HG03460 (cell line): ENCODE measurements around the gene CR2.
"Not testable (repeated sequence)": the region's sequence is repeated elsewhere in the genome, so short reads cannot be mapped to it uniquely, and the experiment has no call there.

ENCODE experiments used
- ATAC-seq: cut with Tn5 transposase; IDR thresholded peaks from one replicate; pipeline ENCODE4 v1.9.1; 2021; ENCODE audit not compliant: unreplicated experiment

Gene CR2

DNA sequence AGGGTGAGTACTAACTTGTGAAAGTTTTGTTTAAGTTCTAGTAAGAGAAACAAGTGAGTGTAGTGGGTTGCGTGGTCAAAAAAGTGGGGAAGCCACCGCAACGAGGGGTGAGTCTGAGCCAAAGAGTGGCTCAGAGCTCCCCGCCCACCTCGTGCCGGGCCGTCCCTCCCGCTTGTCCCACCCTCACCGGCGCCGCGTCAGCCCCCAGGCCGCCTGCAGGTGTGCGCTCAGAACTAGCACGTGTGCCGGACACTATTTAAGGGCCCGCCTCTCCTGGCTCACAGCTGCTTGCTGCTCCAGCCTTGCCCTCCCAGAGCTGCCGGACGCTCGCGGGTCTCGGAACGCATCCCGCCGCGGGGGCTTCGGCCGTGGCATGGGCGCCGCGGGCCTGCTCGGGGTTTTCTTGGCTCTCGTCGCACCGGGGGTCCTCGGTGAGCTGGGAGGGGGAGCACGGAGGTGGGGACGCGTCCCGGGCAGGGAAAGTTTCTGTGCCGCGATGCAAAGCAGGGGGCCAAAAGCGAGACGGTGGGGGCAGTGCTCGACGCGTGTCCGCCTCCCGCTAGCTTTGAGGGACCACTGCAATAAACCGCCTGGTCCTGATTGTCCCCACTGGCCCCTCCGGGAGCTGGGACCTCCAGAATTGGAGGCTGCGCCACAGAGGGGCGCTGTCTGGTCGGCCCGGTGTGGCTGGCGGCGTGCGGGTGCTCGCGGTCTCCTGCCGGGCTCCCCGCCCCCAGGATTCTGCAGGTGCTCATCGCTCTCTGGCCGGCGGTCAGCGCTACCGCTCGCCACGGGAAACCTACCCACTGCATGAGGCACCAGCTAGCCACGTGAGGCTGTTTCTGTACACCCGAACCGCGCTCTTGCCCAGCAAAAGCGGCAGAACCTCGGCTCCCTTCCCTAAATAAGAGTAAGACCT lies at the start of gene CR2:
TSS of gene CR2 (plus strand) at position 283 of the 919 bp plus-strand sequence. CDS start at position 374, 91 bp downstream.
- peak; percentile 78 for ATAC-seq

DNA sequence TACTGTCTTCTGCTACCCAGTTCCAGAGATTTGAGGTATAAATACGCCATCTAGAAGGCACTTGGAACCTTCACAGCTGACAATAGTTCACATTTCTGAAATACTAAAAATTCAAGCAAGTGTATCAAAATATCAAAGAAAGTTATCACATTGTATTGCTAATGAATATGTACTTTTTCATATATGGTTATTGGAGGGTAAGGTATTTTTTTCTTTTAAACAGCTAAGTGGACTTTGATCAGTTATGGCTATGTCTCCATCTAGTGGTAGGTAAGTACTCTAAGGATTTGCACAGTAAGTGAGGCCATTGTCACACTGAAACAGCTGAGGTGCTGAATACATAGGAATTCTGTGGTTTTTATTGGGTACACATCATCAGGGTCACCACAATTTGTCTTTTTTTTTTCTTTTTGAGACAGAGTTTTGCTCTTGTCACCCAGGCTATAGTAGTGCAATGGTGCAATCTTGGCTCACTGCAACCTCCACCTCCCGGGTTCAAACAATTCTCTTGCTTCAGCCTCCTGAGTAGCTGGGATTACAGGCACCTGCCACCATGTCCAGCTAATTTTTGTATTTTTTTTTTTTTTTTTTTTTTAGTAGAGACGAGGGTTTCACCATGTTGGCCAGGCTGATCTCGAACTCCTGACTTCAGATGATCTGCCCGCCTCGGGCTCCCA lies 49.1 kb upstream of the CR2 start:
- ATAC-seq, result no peak

DNA sequence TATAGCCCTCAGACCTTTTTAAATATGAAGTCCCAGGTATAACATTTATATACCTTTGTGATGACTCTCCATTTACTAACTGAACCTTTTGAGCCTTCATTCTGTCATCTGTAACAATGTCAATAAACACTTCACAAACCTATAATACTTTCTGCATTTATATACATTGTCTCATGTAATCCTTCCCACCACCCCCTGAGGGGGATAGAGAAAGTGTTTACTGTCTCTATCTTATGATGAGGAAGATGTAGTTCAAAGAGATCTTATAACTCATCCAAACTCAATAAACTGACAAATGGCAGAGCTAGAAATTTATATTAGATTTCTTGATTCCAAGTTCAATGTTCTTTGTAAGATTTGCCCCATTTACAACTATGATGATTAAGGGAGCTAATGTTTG lies 48.3 kb upstream of the CR2 start:
- ATAC-seq, result no peak

DNA sequence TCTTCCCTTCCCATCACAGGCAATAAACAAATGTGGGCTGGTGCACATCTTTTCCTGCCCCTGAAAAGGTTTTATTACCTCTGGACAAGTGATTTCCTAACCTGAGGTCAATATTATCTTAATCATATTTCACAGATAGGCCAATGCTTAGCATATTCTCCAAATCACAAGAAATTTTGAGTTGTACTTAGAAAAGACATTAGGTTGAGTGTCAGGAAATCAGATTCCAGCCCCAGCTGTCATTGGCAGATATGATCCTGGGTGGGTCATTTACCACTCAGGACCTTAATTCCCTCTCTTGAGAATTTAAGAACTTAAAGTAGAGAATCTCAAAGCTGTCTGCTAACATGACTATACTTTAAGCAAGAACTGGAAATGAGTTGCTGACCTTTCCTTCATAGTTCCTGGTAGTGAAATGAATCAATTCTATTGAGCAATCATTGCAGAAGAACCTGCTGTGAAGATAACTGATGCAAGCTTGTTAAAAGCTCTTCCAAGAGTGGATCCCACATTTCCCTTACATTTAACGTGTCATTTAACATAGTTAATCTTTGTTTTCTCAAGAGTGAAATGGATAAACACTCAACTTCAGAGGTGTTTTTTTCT lies 46.4 kb upstream of the CR2 start:
- no peak for ATAC-seq

DNA sequence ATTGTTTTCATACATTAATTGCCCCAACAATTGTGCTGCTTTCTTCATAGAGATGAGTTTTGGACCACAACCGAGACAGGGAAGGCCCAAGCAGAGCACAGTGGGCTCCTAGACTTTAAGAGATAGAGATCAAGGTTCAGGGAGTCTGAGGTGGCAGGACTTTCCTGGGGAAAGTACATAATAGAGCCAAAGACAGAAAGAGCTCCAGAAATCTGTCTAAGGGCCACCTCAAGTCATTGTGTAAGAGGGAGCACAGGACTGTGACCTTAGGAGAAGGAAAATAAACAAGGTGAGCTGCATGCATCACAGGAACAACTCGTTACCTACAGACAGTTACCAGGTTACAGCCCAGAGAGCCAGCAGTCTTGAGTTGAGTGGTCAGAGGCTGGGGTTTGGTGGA lies 41.3 kb upstream of the CR2 start:
- no peak for ATAC-seq

DNA sequence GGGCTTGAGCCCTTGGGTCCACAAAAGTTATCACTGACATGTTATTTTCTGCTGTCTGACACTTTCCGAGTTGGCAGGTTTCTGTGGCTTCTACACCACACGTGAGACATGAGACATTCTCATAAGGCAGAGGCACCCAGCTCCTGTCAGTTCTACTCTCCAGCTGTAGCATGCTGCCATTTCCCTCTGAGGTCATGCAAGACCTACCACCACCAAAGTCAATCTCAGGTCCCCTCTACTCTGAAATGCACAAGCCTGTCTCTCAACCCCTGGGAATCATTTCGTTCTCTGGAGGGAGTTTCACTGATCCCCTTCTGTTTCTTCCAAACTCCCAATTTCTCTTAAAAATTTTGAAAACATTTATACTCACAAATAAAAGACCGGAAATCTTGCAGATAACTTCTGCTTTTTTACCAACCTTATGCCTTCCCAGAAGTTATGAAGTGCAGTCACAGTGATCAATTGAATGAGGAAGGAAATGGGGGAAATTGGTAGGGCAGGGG lies 39.5 kb upstream of the CR2 start:
- peak; percentile 83 for ATAC-seq

DNA sequence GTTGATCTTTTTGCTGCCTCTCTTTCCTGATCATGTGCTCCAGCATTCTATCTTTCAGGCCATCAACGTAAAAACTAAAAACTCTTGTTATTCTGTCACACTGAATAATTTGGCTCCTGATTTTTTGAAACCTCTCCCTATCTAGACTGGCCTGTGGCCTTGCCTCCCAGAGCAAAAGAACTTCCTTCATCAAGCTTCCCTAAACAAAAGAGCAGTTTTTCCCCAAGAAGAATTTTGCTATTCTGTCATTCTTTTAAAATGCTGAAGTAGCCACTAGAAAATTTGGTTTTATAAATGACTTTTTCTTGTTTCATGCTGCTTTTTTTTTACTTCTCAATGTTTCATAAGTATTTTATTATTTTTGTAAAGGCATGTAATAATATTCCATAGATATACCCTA lies 37.1 kb upstream of the CR2 start:
- no peak for ATAC-seq

DNA sequence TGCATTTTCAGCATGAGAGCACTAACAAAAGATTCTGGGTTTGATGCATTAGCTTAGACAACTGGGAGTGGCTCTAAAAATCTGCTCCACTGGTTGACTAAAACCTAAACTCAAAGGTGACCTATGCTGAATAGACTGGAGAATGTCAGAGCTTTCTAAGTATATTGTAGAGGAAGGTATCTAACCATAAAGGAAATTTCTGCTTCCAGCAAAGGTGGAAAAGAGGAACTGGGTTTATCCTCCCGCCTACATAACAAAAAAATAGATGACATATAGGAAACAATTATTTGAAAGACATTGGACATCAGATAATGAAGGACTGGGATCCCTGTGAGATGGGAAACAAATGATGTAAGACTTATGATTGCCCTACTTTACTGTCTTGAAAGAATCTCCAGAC lies 35.8 kb upstream of the CR2 start:
- no peak for ATAC-seq

DNA sequence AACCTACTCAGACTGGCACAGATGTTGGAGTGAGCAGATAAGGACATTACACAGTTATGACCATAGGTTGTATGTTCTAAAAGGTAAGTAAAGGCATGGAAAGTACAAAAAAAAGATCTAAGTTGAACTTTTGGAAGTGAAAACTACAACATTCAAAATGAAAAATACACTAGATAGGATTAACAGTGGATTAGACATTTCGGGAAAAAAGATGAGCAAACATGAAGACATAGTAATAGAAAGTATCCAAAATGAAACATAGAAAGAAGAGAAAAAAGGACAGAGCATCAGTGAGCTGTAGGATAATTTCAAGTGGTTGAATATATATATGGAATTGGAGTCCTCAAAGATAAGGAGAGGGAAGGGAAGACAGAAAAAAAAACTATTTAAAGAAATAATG lies 34.0 kb upstream of the CR2 start:
- no peak for ATAC-seq

DNA sequence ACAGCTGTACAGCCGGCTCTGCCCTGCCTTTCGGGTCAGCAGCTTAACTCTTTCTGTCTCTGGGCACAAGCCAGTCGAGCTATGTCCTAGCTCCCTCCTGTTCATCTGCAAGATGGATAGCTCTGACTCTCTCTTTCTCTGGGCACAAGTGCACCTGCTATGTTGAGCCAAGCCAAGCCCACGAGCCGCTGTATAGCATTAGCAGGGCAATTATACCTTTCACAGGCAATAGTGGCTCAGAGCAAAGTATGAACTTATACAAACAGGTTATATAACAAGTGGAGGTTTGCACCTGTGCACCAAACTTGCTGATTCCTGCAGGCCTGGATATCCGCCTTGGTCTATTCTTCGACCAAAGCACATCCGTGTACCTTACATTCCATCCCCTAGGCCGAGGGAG lies 33.0 kb upstream of the CR2 start:
- no peak for ATAC-seq

DNA sequence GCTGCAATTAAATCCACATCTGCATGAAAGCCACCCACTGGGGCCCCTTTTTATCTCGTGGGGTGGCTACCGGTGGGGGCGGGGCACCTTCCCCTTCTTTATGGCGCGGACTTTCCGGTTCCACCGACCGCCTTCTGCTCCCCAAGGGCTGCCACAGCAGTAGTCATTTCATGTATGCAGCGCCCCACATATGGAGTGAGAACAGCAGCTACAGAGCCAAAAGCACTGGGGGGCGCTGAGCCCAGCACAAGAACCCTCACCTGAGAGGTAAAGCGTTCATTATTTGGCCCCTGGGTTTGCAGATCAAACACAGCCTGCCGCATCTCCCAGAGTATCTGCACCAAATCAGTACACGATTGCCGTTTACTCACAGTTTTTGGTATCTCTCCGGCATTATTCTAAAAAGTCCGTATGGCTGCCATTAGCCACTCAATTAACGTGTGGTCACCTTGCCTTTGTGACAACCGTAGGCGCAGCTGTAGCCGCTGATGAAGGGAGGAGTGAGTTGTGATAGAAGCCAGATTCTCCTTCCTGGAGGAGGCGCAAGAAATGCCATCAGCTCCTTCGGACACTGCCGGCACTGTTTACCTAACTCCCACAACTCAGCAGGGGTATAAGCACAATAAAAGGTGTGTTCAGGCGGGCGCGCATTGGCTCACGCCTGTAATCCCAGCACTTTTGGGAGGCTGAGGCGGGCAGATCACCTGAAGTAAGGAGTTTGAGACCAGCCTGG lies 30.4 kb upstream of the CR2 start:
- no peak for ATAC-seq

DNA sequence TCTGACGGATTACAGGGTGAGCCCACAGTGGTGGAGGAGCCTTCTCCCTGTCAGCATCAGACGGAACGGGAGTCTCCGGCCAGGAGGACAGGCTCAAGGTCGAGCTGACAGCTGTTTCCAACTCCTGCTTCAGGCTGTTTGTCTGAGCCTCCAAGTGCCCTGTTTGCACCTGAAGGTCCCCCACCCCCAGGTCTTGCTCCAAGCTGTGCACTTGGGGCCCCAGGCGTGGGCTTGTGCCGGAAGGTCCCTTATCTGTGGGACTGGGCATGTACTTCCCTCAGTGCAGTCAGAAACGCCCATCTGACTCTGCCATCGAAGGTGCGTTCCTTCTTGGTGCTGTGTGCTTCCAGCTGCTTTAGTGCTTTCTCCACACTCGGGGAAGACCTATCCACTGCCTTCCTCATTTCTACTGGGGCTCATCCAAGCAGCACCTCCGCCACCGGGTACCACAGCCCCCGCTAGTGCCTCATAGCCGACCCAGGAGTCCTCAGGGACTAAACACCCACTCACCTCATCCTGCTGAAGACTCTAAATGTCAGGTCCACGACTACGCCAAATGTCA lies 29.5 kb upstream of the CR2 start:
- ATAC-seq, result no peak

DNA sequence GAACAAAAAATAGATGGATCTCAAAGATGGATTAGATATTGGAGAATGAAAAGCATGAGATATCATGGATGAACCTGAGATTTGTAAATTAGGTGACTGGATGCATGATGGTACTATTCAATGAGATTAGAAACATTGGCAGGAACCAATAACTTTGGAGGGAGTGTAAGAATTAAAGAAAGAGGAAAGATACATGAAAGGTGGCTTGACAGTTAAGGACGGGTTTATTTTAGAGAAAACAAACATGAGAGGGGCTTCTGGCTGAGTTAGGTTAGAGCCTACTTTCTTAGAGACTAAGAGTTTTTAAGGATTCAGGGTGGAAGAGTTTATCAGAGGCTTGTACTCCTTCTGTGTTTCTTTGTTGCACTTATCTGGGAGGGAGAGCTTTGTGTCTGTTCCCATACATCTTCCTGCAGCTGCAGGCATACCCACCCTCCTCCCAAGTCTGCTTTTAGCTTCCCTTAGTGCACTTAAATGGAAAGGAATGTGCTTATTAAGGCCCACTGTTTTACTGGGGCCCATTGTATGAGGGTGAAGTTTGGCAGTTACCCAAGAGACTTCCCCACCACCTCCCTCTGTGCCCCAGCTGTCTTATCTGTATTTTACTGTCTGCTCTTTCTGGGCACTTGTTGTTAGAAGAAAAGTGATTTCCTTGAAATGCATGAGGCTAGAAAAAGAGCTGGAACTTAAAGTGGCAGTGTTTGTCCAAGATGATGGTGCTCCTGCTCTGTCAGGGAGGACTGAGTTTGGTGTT lies 26.1 kb upstream of the CR2 start:
- no peak for ATAC-seq

DNA sequence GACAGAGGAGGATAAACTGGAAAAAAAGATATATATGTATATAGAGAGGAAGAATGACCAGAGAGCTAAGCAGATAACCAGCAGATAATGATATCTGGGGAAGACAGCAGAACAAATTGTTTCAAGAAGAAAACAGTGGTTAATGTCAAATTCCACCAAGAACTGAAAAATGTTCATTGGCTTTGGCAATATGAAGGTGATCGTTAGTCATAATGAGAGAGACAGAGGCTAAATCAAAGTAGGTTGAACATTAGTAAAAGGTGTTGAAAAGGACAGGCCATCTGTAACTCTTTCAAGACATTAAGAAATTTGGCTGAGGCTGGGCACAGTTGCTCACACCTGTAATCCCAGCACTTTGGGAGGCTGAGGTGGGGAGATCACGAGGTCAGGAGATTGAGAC lies 25.3 kb upstream of the CR2 start:
- no peak for ATAC-seq

DNA sequence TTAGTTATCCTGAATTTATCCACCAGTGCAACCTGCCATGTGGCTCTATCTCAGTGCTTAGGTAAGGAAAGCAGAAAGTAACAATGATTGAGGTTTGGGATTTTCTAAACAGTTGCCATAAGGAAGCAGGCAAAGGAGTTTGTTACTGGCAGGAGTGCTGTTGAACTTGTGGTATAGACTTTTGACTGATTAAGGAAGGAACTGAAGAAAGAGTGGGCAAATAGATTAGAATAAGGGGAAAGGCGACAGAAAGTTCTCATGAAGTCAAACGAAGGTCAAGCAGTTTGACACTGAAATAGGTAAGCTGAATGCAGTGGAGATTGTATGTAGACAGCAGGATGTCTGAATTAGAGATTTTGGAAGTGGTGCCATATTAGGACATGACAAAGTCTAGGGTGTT lies 24.2 kb upstream of the CR2 start:
- peak; percentile 60 for ATAC-seq

DNA sequence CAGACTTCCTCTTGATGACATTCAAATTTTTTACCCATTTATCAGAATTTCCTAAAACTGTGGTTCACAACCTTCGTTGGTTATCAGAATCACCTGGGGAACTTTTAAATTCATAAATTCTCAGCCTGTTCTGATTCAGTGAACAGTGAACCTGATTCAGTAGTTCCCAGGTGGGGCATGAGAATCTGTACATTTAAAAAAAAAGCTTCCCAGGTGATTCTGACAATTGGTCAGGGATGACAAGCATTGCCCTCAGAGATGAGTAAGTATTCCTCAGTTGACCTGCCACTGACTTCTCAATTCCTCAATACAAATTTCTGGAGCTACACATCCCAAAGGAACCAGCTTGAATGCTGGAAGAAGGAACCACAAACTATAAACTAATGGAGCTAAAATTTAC lies 23.5 kb upstream of the CR2 start:
- no peak for ATAC-seq

DNA sequence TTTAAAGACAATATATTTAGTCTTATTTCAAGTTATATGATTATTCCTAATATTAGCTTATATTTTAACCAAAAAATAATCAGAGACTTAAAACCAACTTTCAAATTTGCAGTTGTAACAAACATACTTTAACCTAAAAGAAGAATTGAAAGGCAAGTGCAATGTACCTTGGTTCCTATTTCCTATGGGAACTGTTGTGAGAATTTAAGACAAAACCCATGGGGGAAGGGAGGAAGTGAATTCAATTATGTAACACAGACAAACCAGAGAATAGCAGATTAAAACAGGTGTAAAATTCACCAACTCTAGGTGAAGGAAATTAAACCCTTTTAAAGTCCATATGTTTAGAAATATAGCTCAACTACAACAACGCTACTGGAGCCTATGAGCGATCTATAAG lies 22.6 kb upstream of the CR2 start:
- no peak for ATAC-seq

DNA sequence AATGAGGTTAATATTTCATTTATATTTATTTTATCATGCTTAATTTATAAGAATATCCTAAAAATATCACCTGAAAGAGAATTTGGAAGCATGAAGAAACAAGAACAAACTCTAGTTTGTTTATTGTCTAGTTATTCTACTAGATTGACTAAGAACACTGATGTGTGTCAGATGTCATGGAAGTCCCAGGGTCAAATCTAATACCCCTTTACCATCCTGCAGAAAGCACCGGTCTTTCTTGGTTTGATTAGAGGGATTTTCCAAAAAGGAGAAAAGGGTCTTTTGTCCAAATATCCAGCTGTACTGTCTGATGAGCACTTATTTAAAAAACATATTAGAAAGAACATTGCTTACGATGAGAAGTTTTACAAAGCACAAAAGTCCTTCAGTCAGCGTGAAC lies 20.7 kb upstream of the CR2 start:
- no peak for ATAC-seq

DNA sequence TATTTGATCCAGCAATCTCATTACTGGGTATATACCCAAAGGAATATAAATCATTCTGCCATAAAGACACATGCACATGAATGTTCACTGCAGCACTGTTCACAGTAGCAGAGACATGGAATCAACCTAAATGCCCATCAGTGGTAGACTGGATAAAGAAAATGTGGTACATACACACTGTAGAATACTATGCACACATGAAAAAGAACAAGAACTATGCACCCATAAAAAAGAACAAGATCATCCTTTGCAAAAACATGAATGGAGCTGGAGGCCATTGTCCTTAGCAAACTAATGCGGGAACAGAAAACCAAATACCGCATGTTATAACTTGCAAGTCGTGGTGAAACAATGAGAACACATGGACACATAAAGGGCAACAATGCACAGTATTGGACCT lies 17.4 kb upstream of the CR2 start:
- not testable (repeated sequence) for ATAC-seq

DNA sequence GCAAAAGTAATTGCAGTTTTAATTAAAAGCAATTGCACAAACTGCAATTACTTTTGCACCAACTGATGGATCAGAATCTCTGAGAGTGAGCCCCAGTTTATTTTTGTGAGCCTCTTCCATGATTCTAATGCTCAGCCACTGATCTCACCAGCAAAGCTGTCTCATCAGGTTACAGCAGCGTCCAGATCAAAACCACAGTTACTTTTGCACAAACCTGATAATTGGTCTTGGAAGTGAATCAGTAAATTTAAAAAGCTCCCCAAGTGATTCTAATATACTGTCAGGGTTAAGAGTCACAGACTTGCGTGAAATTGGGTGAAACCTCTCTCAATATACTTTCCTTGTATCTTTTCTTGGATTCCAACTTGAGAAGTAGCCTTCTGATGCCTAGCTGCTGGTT lies 13.5 kb upstream of the CR2 start:
- ATAC-seq, result no peak
